ENCODE measurements around the gene TC2N. TPM values are rescaled to one million over a fixed set of nuclear protein-coding genes. Genes with fewer than 3 reads are reported as not detected.

TC2N gene
- total RNA-seq, 1 experiment from 2014 or later = 30.6 TPM

GRCh38 chr14:91827746-91828145 lies 39.6 kb downstream of the TC2N start:
- CTCF ChIA-PET = no interaction called here

DNA sequence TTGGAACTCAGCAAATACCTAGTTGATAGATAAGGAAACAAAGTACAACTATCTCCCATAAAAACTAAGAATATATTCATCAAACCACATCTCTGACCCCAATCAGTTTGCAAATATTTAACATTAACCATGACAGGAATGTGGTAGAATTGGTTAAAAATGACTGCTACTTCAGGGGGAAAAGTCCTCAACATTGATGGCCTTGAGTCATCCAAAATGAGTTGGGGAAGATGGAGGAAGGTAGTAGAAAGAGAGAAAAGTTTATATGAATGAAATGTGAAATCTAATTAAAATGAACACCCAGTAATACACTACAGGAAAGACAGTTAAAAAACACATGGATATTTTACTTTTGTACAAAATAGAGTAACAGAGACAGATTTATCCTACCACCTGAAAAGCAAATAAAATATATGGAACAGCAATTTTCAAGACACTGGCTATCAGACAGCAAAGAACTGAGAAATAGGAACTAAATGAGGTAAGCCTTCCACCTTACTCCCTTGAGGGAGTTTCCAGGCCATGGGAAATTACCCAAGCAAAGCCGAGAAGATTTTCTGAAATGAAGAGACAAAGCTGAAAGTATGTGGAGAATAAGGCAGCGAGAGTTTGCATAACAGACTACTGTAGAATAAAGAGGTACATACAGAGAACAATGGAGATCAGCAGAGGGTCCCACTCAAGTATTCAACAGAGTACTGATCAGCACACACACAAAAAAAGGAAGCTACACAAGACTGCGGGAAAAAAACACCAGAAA lies 49.6 kb downstream of the TC2N start:
- Mint-ChIP-seq H3K4me3 (ENCODE audit: unreplicated experiment) (peak overlapping the region; percentile 28), H3K27ac (ENCODE audit: unreplicated experiment) (peak overlapping the region; percentile 18), H3K36me3 (ENCODE audit: insufficient read depth, unreplicated experiment) (no peaks in the 10 kb centered on the region), H3K27me3 (ENCODE audit: insufficient read depth, unreplicated experiment) (no peaks in the 10 kb centered on the region), H3K4me1 (ENCODE audit: low read depth, unreplicated experiment) (peaks cover 35% of the 10 kb centered on the region), H3K9me3 (ENCODE audit: unreplicated experiment) (peaks cover 21% of the 10 kb centered on the region)
- DNase-seq = no peak
- no TSS peak for BruUV-seq (replicated peaks)
- Histone ChIP-seq H3K36me3 (ENCODE audit: control insufficient read depth, insufficient read depth, low read length) (no peaks in the 10 kb centered on the region), H3K9me3 (no peaks in the 10 kb centered on the region), H3K27me3 (replicated peaks; ENCODE audit: control insufficient read depth, insufficient read depth, low read length) (no peaks in the 10 kb centered on the region), H3K4me3 (ENCODE audit: low read depth, low read length) (no peak overlapping the region), H3K4me1 (peaks cover 13% of the 10 kb centered on the region; the same call in 1 of the 2 replicates)
- intact Hi-C loops (cut with micrococcal nuclease; ENCODE audit: unreplicated experiment) = no loop called here
- ChIA-PET POLR2A (interaction anchor here (0.6 kb wide), 1 partner anchor 31 kb away, joined by 3 read pairs; no protein-coding TSS in a partner anchor), CTCF (interaction anchor here (0.5 kb wide), 1 partner anchor 94 kb away, joined by 3 read pairs; no protein-coding TSS in a partner anchor)
- TF ChIP-seq CTCF (IDR thresholded peaks at IDR 0.05; ENCODE audit: insufficient read depth in 1 of 2, low read depth in 1 of 2, low read length in 1 of 2, severe bottlenecking in 1 of 2, unreplicated experiment in 1 of 2) = no peak

More at GRCh38 chr14:91827746-91828145, 39.6 kb downstream of the TC2N start:
- Mint-ChIP-seq H3K4me3 (ENCODE audit: unreplicated experiment) (no peak overlapping the region), H3K9me3 (ENCODE audit: unreplicated experiment) (peaks cover 27% of the 10 kb centered on the region), H3K27ac (ENCODE audit: unreplicated experiment) (no peak overlapping the region), H3K27me3 (ENCODE audit: insufficient read depth, unreplicated experiment) (no peaks in the 10 kb centered on the region), H3K4me1 (ENCODE audit: low read depth, unreplicated experiment) (peaks cover 22% of the 10 kb centered on the region), H3K36me3 (ENCODE audit: insufficient read depth, unreplicated experiment) (peaks cover 5% of the 10 kb centered on the region)
- no peak overlapping the region for H3K4me3 ChIP-seq (ENCODE audit: low read depth, low read length)
- peaks cover 21% of the 10 kb centered on the region for H3K4me1 ChIP-seq
- TF ChIP-seq CTCF (IDR thresholded peaks at IDR 0.05; ENCODE audit: insufficient read depth in 1 of 2, low read depth in 1 of 2, low read length in 1 of 2, severe bottlenecking in 1 of 2, unreplicated experiment in 1 of 2) = no peak
- H3K9me3 ChIP-seq = no peaks in the 10 kb centered on the region
- POLR2A ChIA-PET = no interaction called here
- intact Hi-C loops (cut with micrococcal nuclease; ENCODE audit: unreplicated experiment) = no loop called here
- DNase-seq = no peak
- no TSS peak for BruUV-seq (replicated peaks)
- no peaks in the 10 kb centered on the region for H3K27me3 ChIP-seq (replicated peaks; ENCODE audit: control insufficient read depth, insufficient read depth, low read length)
- no peaks in the 10 kb centered on the region for H3K36me3 ChIP-seq (ENCODE audit: control insufficient read depth, insufficient read depth, low read length)

- POLR2A ChIA-PET = no interaction called here
- H3K36me3 Mint-ChIP-seq (ENCODE audit: insufficient read depth, unreplicated experiment) = peaks cover 14% of the 10 kb centered on the region
- no peaks in the 10 kb centered on the region for H3K27me3 ChIP-seq (replicated peaks; ENCODE audit: control insufficient read depth, insufficient read depth, low read length)
- peaks cover 29% of the 10 kb centered on the region for H3K9me3 Mint-ChIP-seq (ENCODE audit: unreplicated experiment)
- CTCF ChIA-PET = no interaction called here
- no peak overlapping the region for H3K4me3 ChIP-seq (ENCODE audit: low read depth, low read length)
- intact Hi-C loops (cut with micrococcal nuclease; ENCODE audit: unreplicated experiment) = no loop called here
- 0 out of 2 replicates have a peak, but pooled peaks cover 1% of the 10 kb centered on the region for H3K36me3 ChIP-seq (ENCODE audit: control insufficient read depth, insufficient read depth, low read length)
- DNase-seq = no peak
- no TSS peak for BruUV-seq (replicated peaks)
- no peaks in the 10 kb centered on the region for H3K9me3 ChIP-seq
- no peak overlapping the region for H3K27ac Mint-ChIP-seq (ENCODE audit: unreplicated experiment)
- no peak overlapping the region for H3K4me3 Mint-ChIP-seq (ENCODE audit: unreplicated experiment)
- H3K4me1 ChIP-seq = peaks cover 13% of the 10 kb centered on the region; the same call in 1 of the 2 replicates
- TF ChIP-seq CTCF (IDR thresholded peaks at IDR 0.05; ENCODE audit: insufficient read depth in 1 of 2, low read depth in 1 of 2, low read length in 1 of 2, severe bottlenecking in 1 of 2, unreplicated experiment in 1 of 2) = no peak
- peaks cover 35% of the 10 kb centered on the region for H3K4me1 Mint-ChIP-seq (ENCODE audit: low read depth, unreplicated experiment)
- H3K27me3 Mint-ChIP-seq (ENCODE audit: insufficient read depth, unreplicated experiment) = no peaks in the 10 kb centered on the region
Observed at GRCh38 chr14:91814317-91814716, 53.0 kb downstream of the TC2N start.

All from Caco-2 (cell line).